GM23338 (cell line): ENCODE results near the gene RNU5D-1. TPM values are rescaled to one million over a fixed set of nuclear protein-coding genes. Genes with fewer than 3 reads are reported as not detected.
A peak's percentile ranks its signal among the peaks of the same experiment; 100 is the strongest.

ENCODE experiments used
- ATAC-seq: fragments of 200-7000 bp; cut with Tn5 transposase; 3 replicates; pipeline ENCODE4 v1.9.1; 2020
- DNase-seq: peaks from one replicate; pipeline ENCODE4 v3.0.0-alpha.2; 2015; ENCODE audit warnings: low spot score
- H2AFZ ChIP-seq: fragments of 200-600 bp; sonication (generic); 2 replicates; pipeline ENCODE4 v1.8.0; 2016; ENCODE audit warnings: antibody characterized with exemption, mild to moderate bottlenecking, moderate library complexity
- H3F3A ChIP-seq: fragments of 200-600 bp; sonication (generic); replicated peaks from 2 replicates; pipeline ENCODE4 v1.8.0; 2017; ENCODE audit warnings: antibody characterized with exemption, mixed run types, low read depth
- H3K27ac ChIP-seq: fragments of 200-600 bp; sonication (generic); 2 replicates; pipeline ENCODE4 v1.6.1; 2016; ENCODE audit warnings: low read depth
- H3K27me3 ChIP-seq: fragments of 200-600 bp; sonication (generic); 2 replicates; pipeline ENCODE4 v1.8.0; 2016; ENCODE audit warnings: mild to moderate bottlenecking, mixed run types, moderate library complexity; ENCODE audit not compliant: insufficient read depth
- H3K36me3 ChIP-seq: fragments of 200-600 bp; sonication (generic); 2 replicates; pipeline ENCODE4 v1.8.0; 2016; ENCODE audit warnings: mild to moderate bottlenecking; ENCODE audit not compliant: insufficient read depth
- H3K4me1 ChIP-seq: fragments of 200-600 bp; sonication (generic); 2 replicates; pipeline ENCODE4 v1.8.0; 2016; ENCODE audit warnings: mild to moderate bottlenecking, moderate library complexity; ENCODE audit not compliant: insufficient read depth
- H3K4me2 ChIP-seq: fragments of 200-600 bp; sonication (generic); 2 replicates; pipeline ENCODE4 v1.7.1; 2017; ENCODE audit warnings: mixed run types
- H3K4me3 ChIP-seq: fragments of 200-600 bp; sonication (generic); 2 replicates; pipeline ENCODE4 v1.6.1; 2016; ENCODE audit warnings: mixed run types
- H3K79me2 ChIP-seq: fragments of 200-600 bp; sonication (generic); replicated peaks from 2 replicates; pipeline ENCODE4 v1.8.0; 2017; ENCODE audit warnings: mild to moderate bottlenecking; ENCODE audit not compliant: insufficient read depth
- H3K9me2 ChIP-seq: fragments of 200-600 bp; sonication (generic); 2 replicates; pipeline ENCODE4 v1.8.0; 2017; ENCODE audit not compliant: insufficient read depth
- H4K20me1 ChIP-seq: fragments of 200-600 bp; sonication (generic); replicated peaks from 2 replicates; pipeline ENCODE4 v1.8.0; 2017; ENCODE audit warnings: mild to moderate bottlenecking; ENCODE audit not compliant: insufficient read depth
- H3K27ac Mint-ChIP-seq: 2 replicates; pipeline ENCODE4 v1.8.0; 2020; ENCODE audit warnings: inconsistent platforms, mild to moderate bottlenecking, moderate library complexity, mixed read lengths
- H3K27me3 Mint-ChIP-seq: 3 replicates; pipeline ENCODE4 v1.8.0; 2022; ENCODE audit warnings: low read depth, mild to moderate bottlenecking, moderate library complexity, mixed read lengths, inconsistent platforms; ENCODE audit not compliant: insufficient read depth, poor library complexity
- H3K36me3 Mint-ChIP-seq: 3 replicates; pipeline ENCODE4 v1.8.0; 2021; ENCODE audit warnings: low read depth, mild to moderate bottlenecking, inconsistent platforms, moderate library complexity, mixed read lengths
- H3K4me1 Mint-ChIP-seq: 3 replicates; pipeline ENCODE4 v1.8.0; 2020; ENCODE audit warnings: mild to moderate bottlenecking, inconsistent platforms, mixed read lengths
- H3K4me3 Mint-ChIP-seq: 3 replicates; pipeline ENCODE4 v1.8.0; 2021; ENCODE audit warnings: moderate library complexity, mild to moderate bottlenecking, inconsistent platforms, mixed read lengths
- H3K9me3 Mint-ChIP-seq: 3 replicates; pipeline ENCODE4 v1.8.0; 2020; ENCODE audit warnings: moderate library complexity, mild to moderate bottlenecking, inconsistent platforms, mixed read lengths
- EZH2 ChIP-seq: fragments of 200-600 bp; sonication (generic); IDR thresholded peaks from one replicate; pipeline ENCODE4 v1.8.0; 2017; ENCODE audit warnings: antibody characterized with exemption, mild to moderate bottlenecking, low read depth; ENCODE audit not compliant: unreplicated experiment
- REST ChIP-seq: IDR thresholded peaks from one replicate; pipeline ENCODE4 v1.6.1; 2018; ENCODE audit warnings: antibody characterized with exemption; ENCODE audit not compliant: unreplicated experiment
- ZNF462 ChIP-seq: fragments of 250-450 bp; sonication (Bioruptor Pico); IDR thresholded peaks from 2 replicates; pipeline ENCODE4 v1.5.0; 2020; ENCODE audit warnings: mild to moderate bottlenecking, moderate library complexity
- polyA plus RNA-seq: library from polyadenylated mRNA; unstranded; fragments of >200 nt; fragmentation: Nextera tagmentation; extraction: Ambion mirVana; gene quantifications from 2 replicates; pipeline ENCODE4 v1.2.1, GENCODE V29; 2016
- total RNA-seq: library from RNA; depleted of rRNA; stranded (reverse); fragments of >200 nt; shearing (Covaris generic); gene quantifications from 2 replicates; pipeline ENCODE4 v1.2.3, GENCODE V29; 2014

RNU5D-1 gene
- total and polyA plus RNA-seq, 2 experiments from 2014 or later: not detected

GRCh38 chr1:44724296-44724954 lies 6.5 kb downstream of the RNU5D-1 start:
- TF ChIP-seq REST: no peak
- no peak for TF ChIP-seq EZH2
- TF ChIP-seq ZNF462: no peak
- Mint-ChIP-seq H3K36me3 (no peaks in the 10 kb centered on the region), H3K9me3 (peaks cover 2% of the 10 kb centered on the region; the same call in 1 of the 3 replicates), H3K4me3 (no peak overlapping the region), H3K27me3 (peaks cover 12% of the 10 kb centered on the region), H3K27ac (no peak overlapping the region), H3K4me1 (peaks cover 2% of the 10 kb centered on the region; the same call in 1 of the 3 replicates)
- Histone ChIP-seq H3K79me2 (no peaks in the 10 kb centered on the region), H3K9me2 (no peaks in the 10 kb centered on the region), H2AFZ (peak overlapping the region; percentile 95), H3K4me3 (no peak overlapping the region), H3K27ac (no peak overlapping the region), H3K4me2 (no peak overlapping the region), H3K36me3 (no peaks in the 10 kb centered on the region), H3F3A (0 out of 2 replicates have a peak, but pooled peaks cover 3% of the 10 kb centered on the region), H3K27me3 (no peaks in the 10 kb centered on the region), H3K4me1 (no peaks in the 10 kb centered on the region), H4K20me1 (no peaks in the 10 kb centered on the region)
- DNase-seq (no peak), ATAC-seq (no peak)
